Mucosa of stomach (tissue), 1 donor: ENCODE measurements around the gene GPATCH3.
"Not testable (repeated sequence)": the region's sequence is repeated elsewhere in the genome, so short reads cannot be mapped to it uniquely, and the experiment has no call there.

Source experiments
- H3K27me3 ChIP-seq: one replicate; pipeline ENCODE4 v1.7.0; 2013; ENCODE audit warnings: mild to moderate bottlenecking, low read length; ENCODE audit not compliant: control insufficient read depth, insufficient read depth
- H3K36me3 ChIP-seq: one replicate; pipeline ENCODE4 v1.7.0; 2013; ENCODE audit warnings: low read length; ENCODE audit not compliant: control insufficient read depth, insufficient read depth
- H3K4me1 ChIP-seq: one replicate; pipeline ENCODE4 v1.7.0; 2013; ENCODE audit warnings: mild to moderate bottlenecking, low read length; ENCODE audit not compliant: control insufficient read depth, insufficient read depth
- H3K4me3 ChIP-seq: one replicate; pipeline ENCODE4 v1.7.0; 2013; ENCODE audit warnings: low read length
- H3K9ac ChIP-seq: one replicate; pipeline ENCODE4 v1.7.0; 2013; ENCODE audit warnings: mild to moderate bottlenecking, low read length, moderate library complexity
- H3K9me3 ChIP-seq: one replicate; pipeline ENCODE4 v1.7.0; 2013; ENCODE audit warnings: mild to moderate bottlenecking, low read length, moderate library complexity; ENCODE audit not compliant: control insufficient read depth
- donor health status: Pancreatic carcinoma.

Gene GPATCH3

GRCh38 chr1:26887125-26887524 lies 13.1 kb downstream of the GPATCH3 start:
- H3K4me1 ChIP-seq = peaks cover 23% of the 10 kb centered on the region
- no peaks in the 10 kb centered on the region for H3K9me3 ChIP-seq
- H3K4me3 ChIP-seq = no peak overlapping the region
- no peak overlapping the region for H3K9ac ChIP-seq
- H3K36me3 ChIP-seq = peaks cover 21% of the 10 kb centered on the region
- H3K27me3 ChIP-seq = no peaks in the 10 kb centered on the region

GRCh38 chr1:26882696-26883463 lies 17.4 kb downstream of the GPATCH3 start:
- H3K36me3 ChIP-seq = peaks cover 21% of the 10 kb centered on the region
- H3K9me3 ChIP-seq = no peaks in the 10 kb centered on the region
- H3K9ac ChIP-seq = no peak overlapping the region
- H3K4me3 ChIP-seq = no peak overlapping the region
- peaks cover under 1% of the 10 kb centered on the region for H3K4me1 ChIP-seq
- no peaks in the 10 kb centered on the region for H3K27me3 ChIP-seq

- H3K27me3 ChIP-seq, H3K4me3 ChIP-seq, H3K9me3 ChIP-seq, H3K9ac ChIP-seq, H3K4me1 ChIP-seq: not testable (repeated sequence)
- peaks cover 21% of the 10 kb centered on the region for H3K36me3 ChIP-seq
Observed at GRCh38 chr1:26881611-26882010, 18.7 kb downstream of the GPATCH3 start.

- no peaks in the 10 kb centered on the region for H3K9me3 ChIP-seq
- no peak overlapping the region for H3K9ac ChIP-seq
- H3K4me1 ChIP-seq = peaks cover 3% of the 10 kb centered on the region
- no peak overlapping the region for H3K4me3 ChIP-seq
- H3K27me3 ChIP-seq = no peaks in the 10 kb centered on the region
- H3K36me3 ChIP-seq = peaks cover 16% of the 10 kb centered on the region
Observed at GRCh38 chr1:26879793-26880192, 20.5 kb downstream of the GPATCH3 start.

- H3K4me3 ChIP-seq = no peak overlapping the region
- H3K9ac ChIP-seq = no peak overlapping the region
- H3K9me3 ChIP-seq = no peaks in the 10 kb centered on the region
- H3K36me3 ChIP-seq = peaks cover under 1% of the 10 kb centered on the region
- H3K4me1 ChIP-seq = peaks cover 3% of the 10 kb centered on the region
- H3K27me3 ChIP-seq = no peaks in the 10 kb centered on the region
Observed at GRCh38 chr1:26877326-26877725, 22.9 kb downstream of the GPATCH3 start.

GRCh38 chr1:26874896-26875295 lies 25.4 kb downstream of the GPATCH3 start:
- Histone ChIP-seq H3K36me3 (no peaks in the 10 kb centered on the region), H3K9me3 (no peaks in the 10 kb centered on the region), H3K4me1 (peaks cover 3% of the 10 kb centered on the region), H3K4me3 (no peak overlapping the region), H3K9ac (no peak overlapping the region), H3K27me3 (no peaks in the 10 kb centered on the region)

GRCh38 chr1:26873097-26873496 lies 27.2 kb downstream of the GPATCH3 start:
- H3K36me3 ChIP-seq, H3K4me3 ChIP-seq, H3K4me1 ChIP-seq, H3K27me3 ChIP-seq, H3K9ac ChIP-seq, H3K9me3 ChIP-seq: not testable (repeated sequence)

GRCh38 chr1:26864610-26865480 lies 35.4 kb downstream of the GPATCH3 start:
- Histone ChIP-seq H3K27me3 (no peaks in the 10 kb centered on the region), H3K9ac (peak overlapping the region; percentile 97), H3K9me3 (no peaks in the 10 kb centered on the region), H3K4me1 (peaks cover 17% of the 10 kb centered on the region), H3K36me3 (no peaks in the 10 kb centered on the region), H3K4me3 (peak overlapping the region; percentile 84)

- H3K9me3 ChIP-seq = no peaks in the 10 kb centered on the region
- H3K36me3 ChIP-seq = no peaks in the 10 kb centered on the region
- H3K27me3 ChIP-seq = no peaks in the 10 kb centered on the region
- peak overlapping the region; percentile 94 for H3K9ac ChIP-seq
- H3K4me1 ChIP-seq = peaks cover 17% of the 10 kb centered on the region
- peak overlapping the region; percentile 84 for H3K4me3 ChIP-seq
Observed at GRCh38 chr1:26863685-26864077, 36.6 kb downstream of the GPATCH3 start.

- peak within 1 kb of the TSS; percentile 94 for H3K9ac ChIP-seq
- peaks cover 17% of the 10 kb centered on the region for H3K4me1 ChIP-seq
- no peaks in the 10 kb centered on the region for H3K9me3 ChIP-seq
- peak within 1 kb of the TSS; percentile 84 for H3K4me3 ChIP-seq
- H3K27me3 ChIP-seq = no peaks in the 10 kb centered on the region
- H3K36me3 ChIP-seq = no peaks in the 10 kb centered on the region
Observed at GRCh38 chr1:26862781-26863684, 37.2 kb downstream of the GPATCH3 start, which contains the start of gene SFN. SFN (plus strand) TSS chr1:26863149; CDS start chr1:26863213, 64 bp downstream.

GRCh38 chr1:26861889-26862378 lies 38.3 kb downstream of the GPATCH3 start:
- H3K36me3 ChIP-seq = no peaks in the 10 kb centered on the region
- H3K9ac ChIP-seq = no peak overlapping the region
- no peaks in the 10 kb centered on the region for H3K27me3 ChIP-seq
- no peak overlapping the region for H3K4me3 ChIP-seq
- peaks cover 17% of the 10 kb centered on the region for H3K4me1 ChIP-seq
- H3K9me3 ChIP-seq = no peaks in the 10 kb centered on the region
